Hematopoietic multipotent progenitor cell treated with erythropoietin and hydrocortisone succinate and interleukin-3 and kit ligand, for 17 days (in vitro differentiated cells): ENCODE measurements around the gene KIFC3.
"Not testable (repeated sequence)": the region's sequence is repeated elsewhere in the genome, so short reads cannot be mapped to it uniquely, and the experiment has no call there.

Experiments
- DNase-seq: peaks from one replicate; pipeline ENCODE4 v3.0.0-alpha.2; 2015; ENCODE audit warnings: low spot score

The KIFC3 gene

GRCh38 chr16:57739756-57740422, 62.4 kb downstream of the KIFC3 start:
- no peak for DNase-seq

GRCh38 chr16:57738844-57739243, 63.4 kb downstream of the KIFC3 start:
- DNase-seq: no peak

- DNase-seq: peak; percentile 44
Measured at GRCh38 chr16:57736419-57737351, 65.6 kb downstream of the KIFC3 start.

GRCh38 chr16:57735755-57736418, 66.4 kb downstream of the KIFC3 start, which contains the start of gene KATNB1:
TSS of gene KATNB1 (plus strand) at chr16:57735770. CDS start at chr16:57737244, 1,474 bp downstream.
- DNase-seq: no peak

- peak; percentile 100 for DNase-seq
Measured at GRCh38 chr16:57734925-57735754, 67.2 kb downstream of the KIFC3 start.

- DNase-seq: no peak
Measured at GRCh38 chr16:57734308-57734924, 67.9 kb downstream of the KIFC3 start.

- no peak for DNase-seq
Measured at GRCh38 chr16:57732714-57733113, 69.6 kb downstream of the KIFC3 start.

GRCh38 chr16:57732037-57732436, 70.3 kb downstream of the KIFC3 start:
- no peak for DNase-seq

- no peak for DNase-seq
Measured at GRCh38 chr16:57730771-57731730, 71.2 kb downstream of the KIFC3 start.

- DNase-seq: not testable (repeated sequence)
Measured at GRCh38 chr16:57729852-57730251, 72.4 kb downstream of the KIFC3 start.

GRCh38 chr16:57729182-57729484, 73.2 kb downstream of the KIFC3 start:
- DNase-seq: no peak

GRCh38 chr16:57728336-57729181, 73.7 kb downstream of the KIFC3 start:
- DNase-seq: no peak

GRCh38 chr16:57727610-57728009, 74.7 kb downstream of the KIFC3 start:
- DNase-seq: no peak

- DNase-seq: no peak
Measured at GRCh38 chr16:57726433-57726947, 75.8 kb downstream of the KIFC3 start.

GRCh38 chr16:57725976-57726375, 76.3 kb downstream of the KIFC3 start:
- no peak for DNase-seq

GRCh38 chr16:57725554-57725953, 76.7 kb downstream of the KIFC3 start:
- DNase-seq: no peak

GRCh38 chr16:57725151-57725550, 77.1 kb downstream of the KIFC3 start:
- no peak for DNase-seq

- no peak for DNase-seq
Measured at GRCh38 chr16:57724531-57724930, 77.8 kb downstream of the KIFC3 start.

GRCh38 chr16:57723170-57723569, 79.1 kb downstream of the KIFC3 start:
- no peak for DNase-seq
